ENCODE measurements around the gene GALNT2.

- TF ChIP-seq, protein P1, sequence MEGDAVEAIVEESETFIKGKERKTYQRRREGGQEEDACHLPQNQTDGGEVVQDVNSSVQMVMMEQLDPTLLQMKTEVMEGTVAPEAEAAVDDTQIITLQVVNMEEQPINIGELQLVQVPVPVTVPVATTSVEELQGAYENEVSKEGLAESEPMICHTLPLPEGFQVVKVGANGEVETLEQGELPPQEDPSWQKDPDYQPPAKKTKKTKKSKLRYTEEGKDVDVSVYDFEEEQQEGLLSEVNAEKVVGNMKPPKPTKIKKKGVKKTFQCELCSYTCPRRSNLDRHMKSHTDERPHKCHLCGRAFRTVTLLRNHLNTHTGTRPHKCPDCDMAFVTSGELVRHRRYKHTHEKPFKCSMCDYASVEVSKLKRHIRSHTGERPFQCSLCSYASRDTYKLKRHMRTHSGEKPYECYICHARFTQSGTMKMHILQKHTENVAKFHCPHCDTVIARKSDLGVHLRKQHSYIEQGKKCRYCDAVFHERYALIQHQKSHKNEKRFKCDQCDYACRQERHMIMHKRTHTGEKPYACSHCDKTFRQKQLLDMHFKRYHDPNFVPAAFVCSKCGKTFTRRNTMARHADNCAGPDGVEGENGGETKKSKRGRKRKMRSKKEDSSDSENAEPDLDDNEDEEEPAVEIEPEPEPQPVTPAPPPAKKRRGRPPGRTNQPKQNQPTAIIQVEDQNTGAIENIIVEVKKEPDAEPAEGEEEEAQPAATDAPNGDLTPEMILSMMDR (conservative IDR thresholded peaks at IDR 0.05; ENCODE audit: low read depth in 2 of 2) = no peak
- TF ChIP-seq CREB1 (CRISPR knock-in tag; IDR thresholded peaks at IDR 0.05; ENCODE audit: low read depth) = no peak
- no peak for TF ChIP-seq REST (IDR thresholded peaks at IDR 0.05; ENCODE audit: unreplicated experiment)
- TF ChIP-seq EZH2phosphoT487 (IDR thresholded peaks at IDR 0.05; ENCODE audit: unreplicated experiment) = no peak
- no peak for TF ChIP-seq POLR2AphosphoS5 (IDR thresholded peaks at IDR 0.05; ENCODE audit: low read depth)
- TF ChIP-seq EZH2 (IDR thresholded peaks at IDR 0.05; ENCODE audit: low read depth, unreplicated experiment) = no peak
- TF ChIP-seq ETS1 (IDR thresholded peaks at IDR 0.05) = no peak
These were observed 254.3 kb downstream of the GALNT2 start for GRCh38 chr1:230321341-230321740.

Data from GM23338 (cell line).